Tibial artery (tissue), 4 donors: ENCODE measurements around the gene ARSI.

Experiments used
- DNase-seq, 2 donors: peaks; one replicate each; pipeline ENCODE4 v3.0.0-alpha.2; 2019
- H3K27ac ChIP-seq, 2 donors: fragments of 200-600 bp; sonication (generic) in 1 of 2; 1 replicate in 1 of 2; 2 replicates in 1 of 2; pipeline ENCODE4 v1.5.1; 2018 to 2019; ENCODE audit warnings: mild to moderate bottlenecking in 1 of 2
- H3K27me3 ChIP-seq, 2 donors: fragments of 200-600 bp; sonication (generic) in 1 of 2; one replicate each; pipeline versions ENCODE4 v1.5.1 to v1.6.0; 2016 to 2019
- H3K36me3 ChIP-seq, 3 donors: fragments of 200-600 bp; sonication (generic) in 2 of 3; one replicate each; pipeline ENCODE4 v1.5.1; 2016 to 2019; ENCODE audit warnings: mild to moderate bottlenecking in 2 of 3
- H3K4me1 ChIP-seq, 4 donors: fragments of 200-600 bp; sonication (generic) in 2 of 4; 1 replicate in 3 of 4; 2 replicates in 1 of 4; pipeline ENCODE4 v1.5.1; 2016 to 2019
- H3K4me3 ChIP-seq, 2 donors: fragments of 200-600 bp; sonication (generic) in 1 of 2; 1 replicate in 1 of 2; 2 replicates in 1 of 2; pipeline ENCODE4 v1.5.1; 2018 to 2019; ENCODE audit warnings: mild to moderate bottlenecking in 2 of 2
- H3K9me3 ChIP-seq, 3 donors: fragments of 200-600 bp; sonication (generic) in 1 of 3; one replicate each; pipeline ENCODE4 v1.5.1; 2016 to 2019
- intact Hi-C: fragments of 100-400 bp; cut with DNase I; formaldehyde crosslinking; loops from one replicate; pipeline ENCODE4 v1.15.0; 2023; ENCODE audit warnings: low total_unique reads
- TF ChIP-seq, protein P1 (sequence below), 2 experiments: fragments of 200-600 bp in 1 of 2; fragments of 450-650 bp in 1 of 2; IDR thresholded peaks; one replicate each; pipeline ENCODE4 v1.5.1; 2017 to 2019; ENCODE audit warnings: antibody characterized with exemption in 2 of 2, mild to moderate bottlenecking in 1 of 2, moderate library complexity in 1 of 2

The ARSI gene

DNA sequence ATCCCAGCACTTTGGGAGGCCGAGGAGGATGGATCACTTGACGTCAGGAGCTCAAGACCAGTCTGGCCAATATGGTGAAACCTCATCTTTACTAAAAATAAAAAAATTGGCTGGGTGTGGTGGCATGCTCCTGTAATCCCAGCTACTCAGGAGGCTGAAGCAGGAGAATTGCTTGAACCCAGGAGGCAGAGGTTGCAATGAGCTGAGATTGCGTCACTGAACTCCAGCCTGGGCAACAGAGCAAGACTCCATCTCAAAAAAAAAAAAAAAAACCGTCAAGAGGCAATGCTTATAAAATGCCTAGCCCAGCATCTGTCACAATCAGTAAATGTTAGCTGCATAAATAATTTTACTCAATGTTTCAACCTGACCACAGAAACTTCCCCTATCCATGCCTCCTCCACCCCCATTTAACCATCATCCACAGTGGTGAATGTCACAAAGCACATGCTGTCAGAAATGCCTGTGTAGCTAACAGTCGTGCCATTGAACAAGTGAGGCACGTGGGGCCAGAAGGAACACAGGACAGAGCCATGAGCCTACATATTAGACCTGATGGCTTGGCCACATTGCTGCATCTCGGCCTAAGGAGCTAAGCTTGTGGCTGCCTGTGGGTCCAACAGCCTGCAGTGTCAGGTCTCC is 38.0 kb upstream of the ARSI start:
- no peak for DNase-seq
- Histone ChIP-seq H3K27ac (no peak overlapping the region), H3K4me1 (no peaks in the 10 kb centered on the region), H3K36me3 (no peaks in the 10 kb centered on the region), H3K9me3 (no peaks in the 10 kb centered on the region), H3K4me3 (no peak overlapping the region), H3K27me3 (no peaks in the 10 kb centered on the region)
- intact Hi-C loops = no loop called here
- TF ChIP-seq, protein P1, sequence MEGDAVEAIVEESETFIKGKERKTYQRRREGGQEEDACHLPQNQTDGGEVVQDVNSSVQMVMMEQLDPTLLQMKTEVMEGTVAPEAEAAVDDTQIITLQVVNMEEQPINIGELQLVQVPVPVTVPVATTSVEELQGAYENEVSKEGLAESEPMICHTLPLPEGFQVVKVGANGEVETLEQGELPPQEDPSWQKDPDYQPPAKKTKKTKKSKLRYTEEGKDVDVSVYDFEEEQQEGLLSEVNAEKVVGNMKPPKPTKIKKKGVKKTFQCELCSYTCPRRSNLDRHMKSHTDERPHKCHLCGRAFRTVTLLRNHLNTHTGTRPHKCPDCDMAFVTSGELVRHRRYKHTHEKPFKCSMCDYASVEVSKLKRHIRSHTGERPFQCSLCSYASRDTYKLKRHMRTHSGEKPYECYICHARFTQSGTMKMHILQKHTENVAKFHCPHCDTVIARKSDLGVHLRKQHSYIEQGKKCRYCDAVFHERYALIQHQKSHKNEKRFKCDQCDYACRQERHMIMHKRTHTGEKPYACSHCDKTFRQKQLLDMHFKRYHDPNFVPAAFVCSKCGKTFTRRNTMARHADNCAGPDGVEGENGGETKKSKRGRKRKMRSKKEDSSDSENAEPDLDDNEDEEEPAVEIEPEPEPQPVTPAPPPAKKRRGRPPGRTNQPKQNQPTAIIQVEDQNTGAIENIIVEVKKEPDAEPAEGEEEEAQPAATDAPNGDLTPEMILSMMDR (IDR thresholded peaks at IDR 0.05) = no peak

DNA sequence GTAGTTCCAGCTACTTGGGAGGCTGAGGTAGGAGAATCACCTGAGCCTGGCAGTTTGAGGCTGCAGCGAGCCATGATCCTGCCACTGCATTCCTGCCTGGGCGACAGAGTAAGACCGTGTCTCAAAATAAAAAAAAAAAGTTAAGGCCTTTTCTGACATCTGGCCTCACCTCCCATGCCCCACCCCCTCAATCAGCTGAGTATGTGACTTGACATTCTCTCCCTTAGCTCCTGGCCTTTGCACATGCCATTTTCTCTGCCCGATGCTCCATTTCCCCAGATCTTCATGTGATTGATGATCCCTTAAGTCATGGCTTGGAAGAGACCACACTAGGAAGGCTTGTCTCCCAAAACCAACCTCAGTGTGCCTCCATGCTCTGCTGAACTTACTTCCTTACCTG is 37.1 kb upstream of the ARSI start:
- Histone ChIP-seq H3K36me3 (no peaks in the 10 kb centered on the region), H3K9me3 (no peaks in the 10 kb centered on the region), H3K27ac (no peak overlapping the region), H3K4me3 (no peak overlapping the region), H3K4me1 (no peaks in the 10 kb centered on the region), H3K27me3 (no peaks in the 10 kb centered on the region)
- no peak for DNase-seq
- TF ChIP-seq, protein P1 (IDR thresholded peaks at IDR 0.05) = no peak
- intact Hi-C loops = no loop called here

DNA sequence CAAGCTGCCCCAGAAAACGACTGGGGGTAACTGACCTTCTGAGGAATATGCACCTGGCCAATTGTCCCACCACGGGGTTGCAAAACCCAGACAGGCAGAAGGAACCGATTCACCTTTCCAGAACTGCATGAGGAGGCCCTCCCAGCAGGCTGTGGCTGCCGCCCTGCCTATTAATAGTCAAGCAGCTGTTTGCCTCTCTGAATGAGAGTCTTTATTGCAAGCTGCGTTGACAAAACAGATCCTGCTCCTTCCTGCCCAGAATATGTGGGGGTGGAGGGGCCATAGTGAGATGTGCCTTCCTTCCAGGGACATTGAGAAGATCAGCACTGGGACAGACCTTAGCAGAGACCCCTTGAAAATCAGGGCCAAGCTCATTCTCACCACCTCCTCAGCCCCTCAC is 36.5 kb upstream of the ARSI start:
- H3K4me3 ChIP-seq = no peak overlapping the region
- DNase-seq = no peak
- TF ChIP-seq, protein P1 (IDR thresholded peaks at IDR 0.05) = no peak

DNA sequence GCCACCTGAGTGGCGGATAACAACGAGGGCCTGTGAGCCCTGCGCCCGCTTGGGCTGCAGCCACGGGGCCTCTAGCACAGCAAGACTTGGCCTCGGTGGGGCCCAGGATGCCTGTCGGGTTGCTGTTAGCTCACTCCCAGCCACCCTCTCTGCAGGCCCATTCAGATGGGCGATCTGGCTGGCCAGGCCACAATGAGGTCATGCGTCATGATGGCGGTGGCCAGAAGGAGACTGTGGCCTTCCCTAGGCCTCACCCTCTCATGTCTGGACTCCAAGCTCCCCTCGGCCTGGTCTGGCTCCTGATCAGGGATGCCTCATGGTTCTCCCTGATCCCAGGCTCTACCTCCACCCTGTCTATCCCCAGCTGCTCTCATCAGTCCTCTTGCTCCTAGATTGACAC is 35.8 kb upstream of the ARSI start:
- Histone ChIP-seq H3K36me3 (no peaks in the 10 kb centered on the region), H3K27ac (no peak overlapping the region), H3K9me3 (no peaks in the 10 kb centered on the region), H3K4me3 (no peak overlapping the region), H3K4me1 (no peaks in the 10 kb centered on the region), H3K27me3 (no peaks in the 10 kb centered on the region)
- no peak for DNase-seq
- TF ChIP-seq, protein P1 (IDR thresholded peaks at IDR 0.05) = no peak
- intact Hi-C loops = no loop called here

More for the DNA sequence above, 36.5 kb upstream of the ARSI start:
- intact Hi-C loops = no loop called here
- Histone ChIP-seq H3K27ac (no peak overlapping the region), H3K9me3 (no peaks in the 10 kb centered on the region), H3K36me3 (no peaks in the 10 kb centered on the region), H3K27me3 (no peaks in the 10 kb centered on the region), H3K4me1 (no peaks in the 10 kb centered on the region)

DNA sequence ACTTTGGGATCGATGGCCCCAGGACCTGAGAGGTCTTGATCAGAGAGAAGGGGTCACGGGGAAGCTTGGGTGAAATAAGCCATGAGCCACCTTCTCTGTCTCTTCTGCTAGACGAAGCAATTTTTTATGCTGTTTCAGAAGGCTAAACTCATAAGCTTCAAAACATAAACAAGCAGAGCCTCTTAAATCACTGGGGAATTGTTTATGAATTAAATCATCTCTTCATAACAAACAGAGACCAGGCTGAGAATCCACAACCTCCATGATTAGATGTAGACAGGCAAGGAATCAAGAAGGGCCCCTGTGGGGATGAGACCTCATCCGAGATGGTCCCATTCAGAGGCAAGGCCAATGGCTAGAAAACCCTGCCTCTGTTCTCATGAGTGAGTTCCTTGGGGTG is 33.1 kb upstream of the ARSI start:
- intact Hi-C loops = no loop called here
- Histone ChIP-seq H3K9me3 (no peaks in the 10 kb centered on the region), H3K4me1 (no peaks in the 10 kb centered on the region), H3K27me3 (no peaks in the 10 kb centered on the region), H3K27ac (no peak overlapping the region), H3K4me3 (no peak overlapping the region), H3K36me3 (no peaks in the 10 kb centered on the region)
- TF ChIP-seq, protein P1 (IDR thresholded peaks at IDR 0.05) = no peak
- DNase-seq = no peak

DNA sequence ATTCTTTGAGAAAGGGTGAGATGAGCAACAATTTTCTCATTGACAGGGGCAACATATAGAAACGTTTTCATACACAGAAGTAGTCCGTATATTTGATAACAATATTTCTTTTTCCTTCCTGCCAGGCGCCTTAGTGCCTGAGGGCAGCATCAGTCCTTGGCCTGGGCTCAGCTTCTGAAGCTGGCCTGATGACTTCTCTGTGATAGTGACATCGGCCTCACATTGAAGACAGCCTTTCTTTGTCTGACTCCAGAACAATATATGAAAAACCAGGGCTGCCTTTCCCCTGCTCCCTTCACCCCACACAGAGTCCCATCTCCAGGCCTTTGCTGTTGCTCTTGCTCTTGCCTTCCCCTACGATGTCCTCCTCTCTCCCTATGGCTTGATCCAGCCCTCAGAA is 30.7 kb upstream of the ARSI start:
- Histone ChIP-seq H3K9me3 (no peaks in the 10 kb centered on the region), H3K4me3 (no peak overlapping the region), H3K27me3 (no peaks in the 10 kb centered on the region), H3K36me3 (no peaks in the 10 kb centered on the region), H3K27ac (no peak overlapping the region), H3K4me1 (no peaks in the 10 kb centered on the region)
- TF ChIP-seq, protein P1 (IDR thresholded peaks at IDR 0.05) = no peak
- no peak for DNase-seq
- intact Hi-C loops = no loop called here
